ENCODE results near the gene GRK5.

Gene GRK5

GRCh38 chr10:119483839-119484238 is 276.5 kb downstream of the GRK5 start:
- DNase-seq: no peak
- intact Hi-C loops (cut with DNase I): no loop called here

DNA sequence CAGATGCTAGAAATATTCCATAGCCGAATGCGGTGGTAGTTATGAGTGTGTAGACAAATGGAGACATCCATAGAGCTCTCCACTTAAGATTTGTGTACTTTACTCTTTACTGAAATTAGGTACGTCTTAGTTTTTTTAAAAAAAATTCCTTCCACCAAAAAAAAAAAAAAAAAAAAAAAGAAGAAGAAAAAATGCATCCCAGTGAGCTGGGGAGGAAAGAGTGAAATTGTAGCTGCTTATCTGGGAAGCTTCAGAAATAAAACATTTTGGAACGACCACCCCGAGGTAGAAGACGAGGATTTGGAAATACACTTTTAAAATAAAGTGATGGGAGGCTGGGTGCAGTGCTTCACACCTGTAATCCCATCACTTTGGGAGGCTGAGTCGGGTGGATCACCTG is 281.3 kb downstream of the GRK5 start:
- intact Hi-C loops (cut with DNase I): no loop called here
- no peak for DNase-seq

DNA sequence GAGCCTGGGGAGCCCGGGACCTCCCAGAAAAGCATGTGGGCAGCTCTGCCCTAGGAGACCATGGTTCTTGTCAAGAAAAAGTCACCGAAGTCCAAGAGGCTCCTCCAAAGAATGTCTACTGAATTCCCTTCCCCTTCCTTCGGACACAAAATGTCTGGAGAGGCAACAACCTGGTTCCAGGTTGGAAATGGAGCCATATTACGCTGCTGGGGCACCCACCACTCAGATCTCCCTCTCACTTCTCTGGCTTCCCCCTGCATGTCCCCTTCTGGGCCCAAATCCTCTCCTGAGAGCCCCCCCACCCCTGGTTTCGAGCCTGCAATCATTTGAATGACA is 282.6 kb downstream of the GRK5 start:
- intact Hi-C loops (cut with DNase I): no loop called here
- no peak for DNase-seq

DNA sequence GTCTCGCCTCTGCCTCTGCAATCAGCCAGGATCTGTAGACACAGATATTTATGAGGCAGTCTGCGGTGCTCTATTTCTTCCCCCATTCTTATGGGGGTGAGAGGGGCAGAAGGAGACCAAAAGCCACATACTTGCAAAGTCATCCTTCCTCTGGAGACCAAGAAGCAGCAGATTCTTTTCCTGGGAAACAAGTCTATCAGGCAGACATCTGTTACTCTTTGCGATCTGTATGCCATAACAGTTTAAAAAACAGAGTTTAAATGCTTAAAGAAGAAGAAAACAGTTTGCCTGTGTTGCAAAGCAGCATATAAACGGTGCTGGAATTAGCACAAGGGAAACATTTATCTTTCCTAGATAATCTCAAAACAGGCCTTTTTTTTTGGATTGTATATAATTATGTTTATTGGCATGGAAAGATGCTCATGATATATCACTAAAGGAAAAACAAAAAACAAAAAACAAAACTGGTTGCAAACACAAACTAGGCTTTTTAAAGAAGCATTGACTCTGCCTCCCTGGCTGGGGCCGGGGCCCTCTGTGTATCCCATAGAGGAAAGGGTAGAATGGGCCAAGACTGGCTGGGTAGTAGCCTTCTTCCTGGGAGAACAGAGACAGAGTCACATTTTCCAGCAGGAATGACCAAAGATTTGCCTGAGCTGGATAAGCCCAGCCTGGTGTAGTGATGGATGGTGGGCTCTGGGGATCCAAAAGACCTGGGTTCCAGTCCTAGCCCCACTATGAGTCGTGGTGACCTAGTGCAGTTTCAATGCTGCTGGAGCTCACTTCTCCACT is 284.8 kb downstream of the GRK5 start:
- DNase-seq: no peak

GRCh38 chr10:119493155-119493554 is 285.8 kb downstream of the GRK5 start:
- intact Hi-C loops (cut with DNase I): no loop called here
- DNase-seq: no peak

More for the DNA sequence above, 284.8 kb downstream of the GRK5 start:
- intact Hi-C loops (cut with DNase I): no loop called here

GRCh38 chr10:119494236-119495020 is 287.1 kb downstream of the GRK5 start:
- intact Hi-C loops (cut with DNase I): no loop called here
- DNase-seq: no peak

DNA sequence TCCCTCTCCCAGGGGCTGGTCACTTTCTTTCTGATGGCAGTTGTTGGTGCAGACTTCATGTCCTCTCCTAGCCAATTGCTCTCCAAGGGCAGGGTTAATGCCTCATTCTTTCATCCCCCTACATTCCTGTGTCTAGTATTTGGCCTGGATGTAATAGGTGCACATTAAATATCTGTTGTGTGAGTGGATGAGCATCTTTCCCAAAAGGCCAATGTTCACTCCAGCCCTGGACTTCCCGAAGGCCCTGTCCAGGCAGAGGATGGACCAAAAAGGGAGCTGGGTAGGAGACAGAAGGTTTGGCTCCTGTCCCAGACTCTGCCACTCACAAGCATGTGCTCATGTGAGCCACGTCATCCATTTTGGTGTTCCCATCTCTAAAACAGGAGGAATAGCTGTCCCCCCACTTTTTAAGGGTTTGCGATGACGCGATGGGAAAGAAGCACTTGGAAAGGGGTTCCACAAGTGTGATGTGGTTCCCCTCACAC is 287.7 kb downstream of the GRK5 start:
- intact Hi-C loops (cut with DNase I): no loop called here
- DNase-seq: no peak

- intact Hi-C loops (cut with DNase I): no loop called here
- DNase-seq: no peak
These were observed 288.2 kb downstream of the GRK5 start for GRCh38 chr10:119495545-119495944.

GRCh38 chr10:119496273-119496672 is 288.9 kb downstream of the GRK5 start:
- intact Hi-C loops (cut with DNase I): no loop called here
- no peak for DNase-seq

DNA sequence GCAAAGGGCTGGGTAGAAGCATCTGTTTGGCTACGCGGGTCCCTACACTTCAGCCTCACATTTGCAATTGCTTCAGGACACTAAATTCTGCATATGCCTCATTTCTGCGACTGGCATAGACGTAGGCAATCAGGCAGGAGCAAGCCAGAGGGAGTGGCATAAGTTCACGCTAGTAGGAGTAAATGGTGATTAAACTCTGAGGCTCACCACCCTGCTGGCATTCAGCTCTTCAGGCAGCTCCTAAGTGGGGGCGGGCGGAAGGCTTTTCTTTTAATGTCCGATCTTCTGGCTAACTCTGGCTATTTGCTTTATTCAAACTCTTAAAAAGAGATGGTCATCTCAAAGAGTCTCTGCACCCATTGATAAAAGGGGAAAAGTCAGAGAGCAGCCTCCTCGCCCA is 289.9 kb downstream of the GRK5 start:
- intact Hi-C loops (cut with DNase I): no loop called here
- no peak for DNase-seq

GRCh38 chr10:119498889-119499676 is 291.7 kb downstream of the GRK5 start:
- intact Hi-C loops (cut with DNase I): no loop called here
- no peak for DNase-seq

DNA sequence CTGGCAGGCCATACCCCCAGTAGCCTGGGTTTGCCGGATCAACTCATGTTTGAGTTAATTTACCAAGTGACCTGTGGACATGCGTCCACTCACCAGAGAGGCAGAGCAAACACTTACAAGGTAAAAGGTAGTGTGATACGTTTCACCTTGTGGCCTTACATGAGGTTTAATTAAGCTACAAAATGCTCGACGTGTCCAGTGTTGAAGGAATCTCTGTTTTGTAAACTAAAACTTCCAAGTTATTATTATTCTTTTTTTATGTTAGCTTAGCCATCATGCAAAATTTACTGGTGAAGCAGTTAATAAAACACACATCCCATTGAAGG is 292.3 kb downstream of the GRK5 start:
- no peak for DNase-seq
- intact Hi-C loops (cut with DNase I): no loop called here

DNA sequence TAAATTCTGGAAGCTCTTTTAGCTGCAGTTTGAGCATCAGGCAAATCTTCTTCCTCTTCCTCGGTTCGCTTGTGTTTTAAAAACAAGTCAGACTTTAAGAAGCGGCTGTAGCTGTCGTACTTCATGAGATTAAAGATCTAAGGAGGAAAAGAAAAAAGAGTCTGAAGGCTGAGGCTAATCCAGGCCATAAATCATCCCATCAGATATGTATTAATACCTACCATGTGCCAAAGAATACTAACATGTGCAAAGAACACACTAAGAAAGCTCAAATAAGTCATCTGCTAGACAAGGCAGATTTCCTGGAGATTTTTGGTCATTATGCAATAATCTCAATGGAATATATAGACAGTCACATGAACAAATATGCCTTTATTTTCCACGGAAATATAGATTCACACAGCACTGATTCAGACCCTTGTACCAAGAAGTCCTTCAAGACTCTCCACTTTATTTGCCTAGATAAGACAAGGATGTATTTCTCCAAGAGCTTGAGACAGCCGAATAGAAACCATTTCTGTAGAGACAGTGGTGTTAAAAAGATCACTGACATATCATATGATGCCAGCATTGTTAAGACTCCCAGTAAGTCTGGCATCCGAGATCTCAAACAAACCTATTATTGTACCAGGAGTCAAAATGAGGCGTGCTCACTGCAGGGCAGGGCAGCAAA is 292.9 kb downstream of the GRK5 start:
- no peak for DNase-seq
- intact Hi-C loops (cut with DNase I): no loop called here

DNA sequence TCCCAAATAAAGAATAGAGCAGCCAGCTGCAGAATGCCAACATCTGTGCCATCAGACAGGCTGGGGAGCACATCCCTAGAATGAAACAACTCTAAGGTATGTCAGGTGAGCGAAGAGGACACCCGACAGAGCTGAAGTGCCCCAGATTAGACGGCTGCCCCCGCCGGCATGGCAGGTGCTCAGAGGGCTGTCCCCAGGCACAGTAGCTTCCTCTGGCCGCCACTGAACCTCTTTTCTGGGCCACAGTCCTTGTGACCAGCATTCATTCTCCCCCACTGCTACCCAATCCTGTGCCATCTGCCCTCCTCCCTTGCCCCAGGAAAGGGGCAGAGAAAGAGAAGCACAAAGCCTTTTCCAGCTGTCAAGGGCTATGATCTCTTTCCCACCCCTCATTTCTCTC is 293.4 kb downstream of the GRK5 start:
- no peak for DNase-seq
- intact Hi-C loops (cut with DNase I): no loop called here

DNA sequence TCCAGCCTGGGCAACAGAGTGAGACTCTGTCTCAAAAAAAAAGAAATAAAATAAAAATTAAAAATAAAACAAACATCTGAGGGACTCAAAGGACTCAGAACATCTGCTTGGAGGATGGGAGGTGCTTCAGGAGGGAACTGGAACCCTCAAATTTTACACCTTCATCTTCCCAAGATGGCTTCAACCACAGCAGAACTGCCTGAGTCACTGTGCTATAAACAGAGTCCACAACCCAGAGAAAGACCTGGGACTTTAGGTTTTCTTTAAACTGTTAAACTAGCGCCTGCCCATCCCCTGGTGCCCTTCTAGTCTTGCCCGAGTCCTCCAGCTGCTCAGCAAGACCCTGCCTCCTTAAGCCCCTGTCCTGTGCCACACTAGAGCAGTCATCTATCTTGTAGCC is 294.3 kb downstream of the GRK5 start:
- DNase-seq: no peak
- intact Hi-C loops (cut with DNase I): no loop called here

GRCh38 chr10:119502209-119502608 is 294.8 kb downstream of the GRK5 start:
- DNase-seq: no peak
- intact Hi-C loops (cut with DNase I): no loop called here

DNA sequence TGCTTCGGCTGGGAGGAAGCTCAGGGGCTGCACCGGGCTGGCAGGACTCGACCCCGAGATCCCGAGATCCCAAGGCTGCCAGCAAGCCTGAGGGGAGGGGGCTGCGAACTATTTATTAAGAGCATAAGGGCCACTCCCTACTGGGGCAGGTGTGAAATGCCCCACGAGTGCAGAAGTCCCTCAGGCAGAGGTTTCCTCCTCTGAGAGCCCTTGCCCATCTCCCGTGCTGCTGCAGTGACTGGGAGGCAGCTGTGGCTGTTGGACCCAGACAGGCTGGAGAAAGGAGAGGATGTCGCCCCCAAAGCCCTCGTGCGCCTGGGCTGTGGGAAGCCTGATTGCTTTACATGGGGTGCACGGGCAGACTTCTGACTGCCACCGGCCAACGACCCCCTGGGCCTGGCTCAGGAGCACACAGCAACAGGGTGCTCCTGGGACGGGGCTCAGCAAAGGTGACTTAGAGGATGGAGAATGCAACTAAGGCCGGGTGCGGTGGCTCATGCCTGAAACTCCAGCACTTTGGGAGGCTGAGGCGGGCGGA is 295.3 kb downstream of the GRK5 start:
- intact Hi-C loops (cut with DNase I): no loop called here
- DNase-seq: no peak

DNA sequence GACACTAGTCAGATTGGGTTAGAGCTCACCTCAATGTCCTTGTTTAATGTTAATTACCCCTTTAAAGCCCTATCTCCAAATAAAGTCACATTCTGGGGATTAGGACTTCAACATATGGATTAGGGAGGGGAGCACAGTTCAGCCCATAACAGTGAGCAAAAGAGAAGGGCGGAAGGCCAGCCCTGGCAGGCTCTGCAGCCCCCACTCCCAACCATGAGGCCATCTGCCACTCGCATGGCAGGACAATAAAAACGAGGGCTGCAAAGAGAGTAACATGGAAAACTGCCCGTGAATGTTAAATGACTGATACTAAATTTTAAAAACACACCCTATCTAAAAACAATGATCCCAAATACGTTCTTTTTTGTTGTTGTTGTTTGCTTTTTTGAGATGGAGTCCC is 296.4 kb downstream of the GRK5 start:
- intact Hi-C loops (cut with DNase I): no loop called here
- DNase-seq: no peak

- intact Hi-C loops (cut with DNase I): no loop called here
These were observed 297.3 kb downstream of the GRK5 start for GRCh38 chr10:119504651-119505050.

More at GRCh38 chr10:119504651-119505050, 297.3 kb downstream of the GRK5 start:
- no peak for DNase-seq
